ENCODE measurements around the gene ARHGAP42.

GRCh38 chr11:100647861-100648260 lies 39.2 kb upstream of the ARHGAP42 start:
- TF ChIP-seq POLR2A (IDR thresholded peaks at IDR 0.05) (no peak), CTCF (IDR thresholded peaks at IDR 0.05) (no peak)
